GM18526 (cell line): ENCODE measurements around the gene COPZ2.

Experiments
- POLR2A ChIP-seq: IDR thresholded peaks from 3 replicates; pipeline ENCODE4 v1.6.1; 2011; ENCODE audit not compliant: insufficient read length; ENCODE audit errors: extremely low read depth

Gene COPZ2

GRCh38 chr17:48023400-48024148, 14.0 kb downstream of the COPZ2 start:
- no peak for TF ChIP-seq POLR2A

GRCh38 chr17:48022901-48023300, 14.7 kb downstream of the COPZ2 start:
- no peak for TF ChIP-seq POLR2A

DNA sequence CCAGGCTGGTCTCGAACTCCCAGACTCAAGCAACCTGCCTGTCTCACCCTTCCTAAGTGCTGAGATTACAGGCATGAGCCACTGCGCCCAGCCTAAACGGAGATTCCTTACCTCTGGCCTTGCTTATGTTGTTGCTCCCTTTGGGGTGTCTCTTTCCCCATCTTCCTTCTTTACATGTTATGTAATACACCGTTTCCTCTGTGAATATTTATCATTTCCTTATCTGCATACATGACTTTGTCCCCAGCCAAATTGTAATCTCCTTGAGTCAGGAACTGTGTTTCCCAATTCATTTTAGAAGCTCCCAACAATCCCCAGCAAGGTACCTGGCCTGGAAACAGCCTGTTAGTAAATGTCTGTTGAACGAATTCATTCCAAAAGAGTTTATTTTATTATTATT, 15.7 kb downstream of the COPZ2 start:
- no peak for TF ChIP-seq POLR2A

GRCh38 chr17:48016112-48016511, 21.5 kb downstream of the COPZ2 start:
- TF ChIP-seq POLR2A = no peak

DNA sequence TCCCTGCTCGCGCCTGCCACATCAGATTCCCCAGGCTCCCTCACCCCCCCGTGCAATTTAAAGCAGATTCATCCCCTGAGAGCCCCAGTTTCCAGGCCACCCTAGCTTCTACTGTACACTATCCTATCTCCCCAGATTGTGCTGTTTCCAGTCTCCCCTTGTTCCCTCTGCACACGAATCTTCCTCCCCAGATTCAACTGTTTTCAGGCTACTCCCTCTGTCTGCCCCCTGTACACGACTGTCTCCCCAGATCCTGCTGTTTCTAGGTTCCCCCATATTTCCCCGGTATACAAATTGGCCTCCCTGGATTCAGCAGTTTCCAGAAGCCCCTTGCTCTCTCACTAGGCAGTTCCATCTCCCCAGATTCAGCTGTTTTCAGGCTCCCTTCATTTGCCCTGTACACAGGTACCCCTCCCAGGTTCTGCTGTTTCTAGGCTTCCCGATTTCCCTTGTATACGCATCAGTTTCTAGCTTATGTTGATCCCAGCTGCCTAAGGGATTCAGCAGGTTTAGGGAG, 22.9 kb downstream of the COPZ2 start:
- no peak for TF ChIP-seq POLR2A

DNA sequence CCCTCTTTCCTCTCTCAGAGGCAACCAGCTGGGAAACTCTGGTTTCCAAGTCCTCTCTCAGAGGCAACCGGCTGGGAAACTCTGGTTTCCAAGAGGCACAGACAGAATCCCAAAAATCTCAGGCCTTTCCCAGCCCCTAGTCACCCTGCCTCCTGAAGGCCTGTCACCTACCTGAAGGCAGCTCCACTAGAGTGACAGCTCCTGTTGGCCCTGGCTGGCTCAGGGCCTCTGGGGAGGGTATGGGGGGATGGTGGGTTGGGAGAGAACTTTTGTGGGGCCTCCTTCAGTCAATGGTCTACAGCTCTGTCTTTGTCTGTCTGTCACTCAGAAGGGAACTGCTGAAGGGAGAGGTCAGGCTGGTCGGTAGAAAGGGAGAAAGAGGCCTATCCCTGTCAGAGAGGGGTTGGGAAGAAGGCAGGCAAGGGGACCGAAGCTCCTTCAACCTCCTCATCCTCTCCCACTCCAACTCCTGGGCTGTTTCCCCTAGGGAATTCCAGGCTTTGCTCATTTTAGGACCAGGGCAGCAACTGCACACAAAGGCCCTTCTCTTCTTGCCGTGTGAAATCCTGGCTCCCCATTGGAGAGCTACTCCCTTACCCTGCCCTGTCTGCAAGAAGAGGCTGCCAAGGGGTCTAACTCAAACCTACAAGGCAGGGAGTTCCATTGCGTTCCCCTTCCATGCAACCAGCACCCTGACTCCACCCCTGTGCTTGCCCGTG, 23.6 kb downstream of the COPZ2 start:
- TF ChIP-seq POLR2A = no peak

DNA sequence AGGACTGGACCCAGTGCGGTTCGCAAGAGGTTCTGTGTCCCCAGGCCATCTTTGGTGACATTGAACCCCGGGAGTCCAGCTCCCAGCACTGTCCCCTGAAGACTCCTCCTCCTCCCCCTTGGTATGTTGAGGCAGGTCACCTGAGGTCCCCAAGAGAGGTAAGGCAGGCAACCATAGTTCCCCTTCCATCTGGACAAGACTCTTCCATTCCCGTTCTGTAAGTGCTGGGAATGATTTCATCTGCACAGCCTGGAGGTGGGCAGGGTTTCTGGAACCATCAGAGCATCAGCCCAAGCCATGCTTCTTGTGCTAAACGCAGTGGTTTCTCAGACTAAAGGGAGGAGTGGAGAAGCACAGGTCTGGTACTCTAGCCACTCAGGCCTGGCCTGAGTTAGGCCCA, 24.9 kb downstream of the COPZ2 start:
- no peak for TF ChIP-seq POLR2A

GRCh38 chr17:48012151-48012520, 25.5 kb downstream of the COPZ2 start:
- TF ChIP-seq POLR2A = no peak

- TF ChIP-seq POLR2A = no peak
Observed at GRCh38 chr17:48011405-48012150, 26.0 kb downstream of the COPZ2 start.

DNA sequence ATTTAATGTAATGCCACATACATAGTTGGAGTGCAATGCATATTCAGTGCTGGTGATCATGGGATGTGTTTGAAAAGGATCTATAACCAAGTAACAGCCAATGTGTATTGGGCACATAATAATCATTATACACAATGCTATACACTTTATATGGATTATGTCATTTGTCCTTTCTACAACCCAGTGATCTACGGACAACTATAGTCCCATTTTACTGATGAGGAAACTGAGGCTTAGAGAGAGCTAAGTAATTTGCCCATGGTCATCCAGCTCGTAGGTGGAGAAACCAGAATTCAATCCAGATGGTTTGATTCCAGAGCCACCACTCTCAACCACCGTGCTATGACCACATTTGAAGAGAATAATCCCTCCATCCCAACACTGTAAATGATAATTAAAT, 27.4 kb downstream of the COPZ2 start:
- no peak for TF ChIP-seq POLR2A

DNA sequence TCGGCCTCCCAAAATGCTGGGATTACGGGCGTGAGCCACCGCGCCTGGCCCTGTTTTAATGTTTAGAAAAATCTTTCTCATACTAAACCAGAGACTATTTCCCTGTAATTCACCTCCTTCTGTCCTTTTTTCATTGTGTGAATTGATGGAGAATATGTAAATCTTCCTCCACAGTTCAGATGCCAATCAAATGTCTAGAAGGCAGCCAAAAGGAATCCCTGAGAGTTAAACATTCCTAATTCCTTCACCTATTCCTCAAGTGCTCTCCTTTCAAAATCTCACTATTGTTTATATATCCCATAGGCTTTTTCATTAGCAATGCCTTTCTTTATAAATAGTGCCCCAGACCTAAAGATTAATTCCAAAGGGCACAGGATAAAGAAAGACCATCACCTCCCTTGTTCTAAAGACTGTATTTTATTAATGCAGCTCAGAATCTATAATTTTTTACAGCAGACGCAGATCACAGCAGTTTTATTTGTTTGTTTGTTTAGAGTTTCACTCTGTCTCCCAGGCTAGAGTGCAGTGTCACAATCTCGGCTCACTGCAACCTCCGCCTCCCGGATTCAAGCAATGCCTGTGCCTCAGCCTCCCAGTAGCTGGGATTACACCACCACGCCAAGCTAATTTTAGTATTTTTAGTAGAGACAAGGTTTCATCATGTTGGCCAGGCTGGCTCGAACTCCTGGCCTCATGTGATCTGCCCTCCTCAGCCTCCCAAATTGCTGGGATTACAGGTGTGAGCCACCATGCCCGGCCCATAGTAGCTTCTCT, 30.5 kb downstream of the COPZ2 start:
- no peak for TF ChIP-seq POLR2A

GRCh38 chr17:48004983-48005382, 32.6 kb downstream of the COPZ2 start:
- TF ChIP-seq POLR2A = no peak

DNA sequence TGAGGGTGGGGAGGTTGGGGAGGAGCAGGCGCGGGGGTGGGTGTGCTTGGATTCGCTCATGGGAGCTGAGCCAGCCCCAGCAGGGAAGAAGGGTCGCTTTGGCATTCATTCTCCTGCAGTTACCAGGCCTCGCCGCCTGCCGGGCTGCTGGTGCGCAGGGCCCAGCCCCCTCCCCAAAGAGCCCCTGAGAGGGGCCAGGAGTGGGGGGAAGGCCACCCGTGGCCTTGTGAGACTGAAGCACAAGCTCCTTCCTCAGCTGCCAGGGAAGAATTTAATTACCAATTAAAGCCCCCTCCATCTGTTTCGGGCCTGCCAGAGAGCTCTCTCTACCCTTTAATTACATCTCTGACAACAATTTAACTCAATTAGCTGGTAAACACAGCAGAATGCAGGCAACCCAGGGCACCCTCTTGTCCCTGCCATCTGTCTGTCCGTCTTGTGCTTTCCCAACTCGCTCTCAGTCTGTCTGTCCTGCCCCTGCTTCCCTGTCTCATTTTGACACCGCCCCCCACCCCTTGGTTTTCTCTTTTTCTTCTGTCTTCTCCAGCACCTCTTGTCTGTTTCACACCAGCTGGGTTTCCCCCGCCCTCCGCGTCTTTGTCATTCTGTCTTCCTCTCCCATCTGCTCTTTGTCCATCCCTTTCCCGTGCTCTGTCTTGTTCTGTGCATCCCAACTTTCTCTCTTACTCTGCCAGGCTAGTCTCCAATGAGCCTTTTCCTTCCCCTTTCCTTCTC, 34.0 kb downstream of the COPZ2 start:
- TF ChIP-seq POLR2A = no peak

GRCh38 chr17:48002916-48003416, 34.6 kb downstream of the COPZ2 start:
- TF ChIP-seq POLR2A = no peak
